ENCODE measurements around the gene KPNA6. TPM values are rescaled to one million over a fixed set of nuclear protein-coding genes. Genes with fewer than 3 reads are reported as not detected.
"Not testable (repeated sequence)": the region's sequence is repeated elsewhere in the genome, so short reads cannot be mapped to it uniquely, and the experiment has no call there.

Gene KPNA6
- total RNA-seq, 1 experiment from 2014 or later, result 37.8 TPM

- peak; percentile 44 for DNase-seq (ENCODE audit: low spot score)
Observed at GRCh38 chr1:32100807-32101708, 6.8 kb upstream of the KPNA6 start.

- DNase-seq (ENCODE audit: low spot score), result no peak
Observed at GRCh38 chr1:32104127-32104526, 3.7 kb upstream of the KPNA6 start.

GRCh38 chr1:32105338-32105737 lies 2.5 kb upstream of the KPNA6 start:
- DNase-seq (ENCODE audit: low spot score), result no peak

- DNase-seq (ENCODE audit: low spot score), result no peak
Observed at GRCh38 chr1:32106663-32107275, 1.1 kb upstream of the KPNA6 start.

- DNase-seq (ENCODE audit: low spot score), result no peak
Observed at GRCh38 chr1:32111040-32111623, 3.3 kb downstream of the KPNA6 start.

GRCh38 chr1:32111789-32112188 lies 3.9 kb downstream of the KPNA6 start:
- DNase-seq (ENCODE audit: low spot score), result no peak

GRCh38 chr1:32112806-32113375 lies 5.0 kb downstream of the KPNA6 start:
- no peak for DNase-seq (ENCODE audit: low spot score)

GRCh38 chr1:32113436-32113835 lies 5.6 kb downstream of the KPNA6 start:
- not testable (repeated sequence) for DNase-seq (ENCODE audit: low spot score)

- no peak for DNase-seq (ENCODE audit: low spot score)
Observed at GRCh38 chr1:32114420-32114819, 6.6 kb downstream of the KPNA6 start.

- DNase-seq (ENCODE audit: low spot score), result no peak
Observed at GRCh38 chr1:32115496-32115895, 7.6 kb downstream of the KPNA6 start.

GRCh38 chr1:32116531-32116930 lies 8.7 kb downstream of the KPNA6 start:
- no peak for DNase-seq (ENCODE audit: low spot score)

- DNase-seq (ENCODE audit: low spot score), result no peak
Observed at GRCh38 chr1:32122151-32122550, 14.3 kb downstream of the KPNA6 start.

GRCh38 chr1:32123361-32123760 lies 15.5 kb downstream of the KPNA6 start:
- not testable (repeated sequence) for DNase-seq (ENCODE audit: low spot score)

GRCh38 chr1:32125313-32125712 lies 17.5 kb downstream of the KPNA6 start:
- no peak for DNase-seq (ENCODE audit: low spot score)

GRCh38 chr1:32126770-32127169 lies 18.9 kb downstream of the KPNA6 start:
- no peak for DNase-seq (ENCODE audit: low spot score)

GRCh38 chr1:32127409-32128198 lies 19.7 kb downstream of the KPNA6 start:
- DNase-seq (ENCODE audit: low spot score), result no peak

GRCh38 chr1:32128479-32128878 lies 20.6 kb downstream of the KPNA6 start:
- no peak for DNase-seq (ENCODE audit: low spot score)

GRCh38 chr1:32128964-32129363 lies 21.1 kb downstream of the KPNA6 start:
- no peak for DNase-seq (ENCODE audit: low spot score)

- DNase-seq (ENCODE audit: low spot score), result not testable (repeated sequence)
Observed at GRCh38 chr1:32133950-32134280, 26.1 kb downstream of the KPNA6 start.

GRCh38 chr1:32137111-32137510 lies 29.3 kb downstream of the KPNA6 start:
- no peak for DNase-seq (ENCODE audit: low spot score)

GRCh38 chr1:32138965-32139364 lies 31.1 kb downstream of the KPNA6 start:
- DNase-seq (ENCODE audit: low spot score), result no peak

Data from A172 (cell line).